Measurements from ENCODE around the gene JAM3.

GRCh38 chr11:134200688-134201087, 131.8 kb downstream of the JAM3 start:
- no peak for TF ChIP-seq POLR2AphosphoS5 (IDR thresholded peaks at IDR 0.05)
- TF ChIP-seq CTCF (IDR thresholded peaks at IDR 0.05), result no peak

Measured in esophagus muscularis mucosa (tissue), 3 donors.